HG03060 (cell line): Measurements from ENCODE around the gene KRT85.
"Not testable (repeated sequence)": the region's sequence is repeated elsewhere in the genome, so short reads cannot be mapped to it uniquely, and the experiment has no call there.

ENCODE experiments used
- ATAC-seq: cut with Tn5 transposase; IDR thresholded peaks from one replicate; pipeline ENCODE4 v1.9.1; 2021; ENCODE audit warnings: low read depth, moderate number of reproducible peaks; ENCODE audit not compliant: unreplicated experiment

KRT85 gene

DNA sequence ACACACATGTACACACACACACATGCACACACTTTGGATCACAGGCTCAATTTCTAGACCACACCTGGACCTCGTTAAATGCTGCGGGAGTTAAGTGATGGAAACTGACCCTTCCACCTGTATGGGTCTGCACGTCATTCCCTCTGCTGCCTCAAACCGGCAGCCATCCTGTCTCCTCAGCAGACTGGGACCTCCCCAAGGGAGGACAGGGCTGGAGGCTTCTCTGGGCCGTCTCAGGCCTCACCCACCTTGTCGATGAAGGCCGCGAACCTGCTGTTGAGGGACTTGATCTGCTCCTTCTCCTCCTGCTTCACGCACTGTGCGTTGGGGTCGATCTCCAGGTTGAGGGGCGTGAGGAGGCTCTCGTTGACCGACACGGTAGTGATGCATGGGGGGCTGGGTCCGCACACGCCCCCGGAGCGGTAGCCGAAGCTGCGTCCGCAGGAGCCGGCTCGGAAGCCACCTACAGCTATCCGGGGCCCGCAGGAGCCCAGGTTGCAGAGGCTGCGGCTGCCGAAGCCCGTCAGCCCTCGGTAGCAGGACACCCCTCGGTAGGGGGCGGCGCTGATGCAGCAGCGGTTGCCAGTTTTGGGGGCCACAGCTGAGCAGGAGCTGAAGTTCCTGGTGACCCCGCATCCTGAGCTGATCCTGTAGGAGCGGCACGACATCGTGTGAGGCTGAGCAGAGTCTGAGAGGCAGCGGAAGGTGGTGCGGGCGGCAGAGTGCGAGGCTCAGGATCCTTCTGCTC is at the start of gene KRT85:
TSS of gene KRT85 (minus strand) at position 744 of the 748 bp plus-strand sequence. CDS start at position 668, 76 bp downstream.
- ATAC-seq = no peak

DNA sequence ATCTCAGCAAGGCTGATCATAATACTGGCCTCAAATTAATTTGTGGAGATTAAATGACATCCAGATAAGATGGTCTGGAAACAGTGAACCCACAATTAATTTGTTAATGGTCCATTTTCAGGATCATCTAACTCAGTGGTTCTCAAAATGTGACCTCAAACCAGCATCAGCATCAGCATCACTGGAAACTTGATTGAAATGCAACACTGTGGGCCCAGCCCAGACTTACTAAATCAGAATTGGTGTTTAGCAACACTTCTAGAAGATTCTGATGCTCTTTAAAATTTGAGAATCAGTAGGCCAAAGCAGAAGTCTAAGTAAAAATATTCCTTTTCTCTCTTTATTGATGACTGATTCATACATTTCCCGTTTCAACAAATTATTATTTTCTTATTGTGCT is 49.5 kb upstream of the KRT85 start:
- ATAC-seq = no peak

DNA sequence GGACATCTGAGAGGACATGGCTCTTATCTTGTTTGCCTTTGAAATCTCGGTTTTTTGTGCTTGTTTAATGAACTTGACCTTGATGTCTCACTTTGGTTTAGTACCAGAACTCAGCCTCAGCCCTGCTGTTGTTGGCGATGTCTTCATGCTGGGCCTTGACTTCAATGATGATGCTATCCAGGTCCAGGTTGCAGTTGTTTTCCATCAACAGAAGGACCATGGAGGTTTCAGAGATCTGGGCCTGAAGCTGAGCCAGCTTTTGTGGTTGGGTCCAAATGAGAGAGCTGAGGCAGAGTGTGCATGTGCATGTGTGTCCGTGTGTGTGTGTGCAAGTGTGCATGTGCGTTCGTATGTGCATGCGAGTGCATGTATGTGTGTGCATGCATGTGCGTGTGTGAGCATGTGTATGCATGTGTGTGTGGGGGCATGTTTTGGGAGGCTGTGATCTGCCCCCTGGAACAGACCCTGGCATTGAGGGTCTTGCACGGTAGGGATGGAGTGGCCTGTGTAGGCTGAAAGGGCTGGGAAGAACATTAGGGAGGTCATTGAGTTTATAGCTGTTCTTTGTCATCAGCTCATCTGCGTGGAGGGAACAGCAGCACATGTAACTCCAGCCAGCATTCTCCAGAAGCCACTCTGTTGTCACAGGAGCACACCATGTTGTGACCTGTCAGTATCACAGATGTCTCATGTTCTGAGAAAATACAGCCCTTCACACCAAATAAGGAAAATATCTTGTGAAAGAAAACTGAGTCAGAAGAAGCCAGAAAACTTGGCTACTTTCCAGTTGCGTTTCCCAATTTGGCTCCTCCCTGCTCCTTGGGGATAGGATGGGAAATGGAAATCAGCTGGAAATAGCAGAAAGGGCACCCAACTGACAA is 48.8 kb upstream of the KRT85 start:
- ATAC-seq = no peak

DNA sequence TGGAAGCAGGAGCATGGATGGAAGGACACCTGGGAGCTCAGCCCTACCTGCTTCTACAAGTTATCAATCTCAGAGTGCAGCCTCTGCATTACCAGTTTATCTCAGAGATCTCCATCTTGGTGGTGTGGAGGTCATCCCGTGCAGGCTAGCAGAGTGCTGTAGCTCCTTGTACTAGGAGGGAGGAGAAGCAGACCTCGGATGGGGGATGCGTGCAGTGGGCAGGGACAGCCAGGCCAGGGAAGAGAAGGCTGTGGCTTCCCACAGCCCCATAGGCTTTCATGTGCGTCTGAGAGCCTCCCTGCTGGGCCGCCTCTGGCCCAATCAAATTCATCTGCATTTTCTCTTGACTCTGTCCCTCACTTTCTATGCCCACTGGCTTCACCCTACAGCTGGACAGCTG is 47.7 kb upstream of the KRT85 start:
- no peak for ATAC-seq

DNA sequence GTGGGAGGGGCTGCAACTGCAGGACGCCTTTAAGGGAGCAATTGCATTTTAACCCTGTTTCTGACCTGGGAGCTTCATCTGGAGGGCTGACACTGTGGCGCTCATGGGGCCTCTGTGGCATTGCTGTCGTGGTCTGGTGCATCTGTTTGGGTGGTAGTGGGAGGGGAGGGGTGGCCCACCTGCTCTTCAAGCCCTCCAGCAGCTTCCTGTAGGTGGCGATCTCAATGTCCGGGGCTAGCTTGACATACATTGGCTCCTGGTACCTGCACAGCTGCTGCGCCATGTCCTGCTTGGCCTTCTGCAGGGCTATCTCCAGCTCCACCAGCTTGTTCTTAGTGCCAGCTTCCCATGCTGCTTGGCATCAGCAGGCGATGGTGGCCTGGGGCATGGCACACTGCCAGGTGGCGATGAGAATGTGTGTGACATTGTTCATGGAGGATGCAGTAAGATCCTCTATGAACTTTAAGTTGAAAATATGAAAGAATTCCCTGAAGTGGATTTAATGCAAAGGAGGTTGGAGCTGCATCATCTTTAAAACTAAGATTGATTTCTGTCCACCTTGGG is 46.6 kb upstream of the KRT85 start:
- no peak for ATAC-seq

DNA sequence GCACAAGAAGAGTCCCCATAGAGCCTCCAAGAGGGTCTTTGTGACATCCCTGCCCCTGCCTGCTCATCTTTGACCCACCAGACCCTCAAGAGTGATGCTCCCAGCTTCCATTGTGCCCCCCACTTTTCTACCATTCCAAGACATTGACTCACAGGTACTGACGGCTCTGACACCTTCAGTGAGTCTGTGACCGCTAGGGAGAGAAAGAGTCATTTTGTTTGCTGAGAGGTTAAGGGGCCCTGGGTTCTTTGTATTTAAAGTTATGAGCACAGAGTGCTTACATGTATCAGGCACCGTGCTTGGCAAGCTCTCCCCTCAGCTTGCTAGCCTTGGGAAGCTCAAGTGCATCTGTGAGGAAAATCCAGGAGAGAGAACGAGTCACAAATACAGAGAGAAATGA is 45.9 kb upstream of the KRT85 start:
- ATAC-seq = no peak

DNA sequence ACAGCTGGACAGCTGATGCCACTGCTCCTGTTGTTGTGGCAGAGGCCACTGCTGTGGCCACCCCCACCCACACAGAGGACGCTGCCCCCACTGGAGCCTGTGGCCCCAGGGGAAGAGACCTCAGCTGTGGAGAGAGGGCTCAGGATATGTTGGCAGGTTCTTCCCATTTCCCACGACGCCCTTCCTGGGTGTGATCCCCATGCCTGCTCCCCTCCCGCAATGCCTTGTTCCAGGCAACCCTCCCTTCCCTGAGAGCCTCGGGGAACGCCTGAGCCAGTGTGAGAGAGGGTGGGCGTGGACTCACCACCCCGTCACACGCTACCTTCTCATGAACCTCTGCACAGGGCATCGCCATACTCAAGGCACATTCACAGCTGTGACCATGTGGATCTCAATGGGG is 44.5 kb upstream of the KRT85 start:
- ATAC-seq = no peak

DNA sequence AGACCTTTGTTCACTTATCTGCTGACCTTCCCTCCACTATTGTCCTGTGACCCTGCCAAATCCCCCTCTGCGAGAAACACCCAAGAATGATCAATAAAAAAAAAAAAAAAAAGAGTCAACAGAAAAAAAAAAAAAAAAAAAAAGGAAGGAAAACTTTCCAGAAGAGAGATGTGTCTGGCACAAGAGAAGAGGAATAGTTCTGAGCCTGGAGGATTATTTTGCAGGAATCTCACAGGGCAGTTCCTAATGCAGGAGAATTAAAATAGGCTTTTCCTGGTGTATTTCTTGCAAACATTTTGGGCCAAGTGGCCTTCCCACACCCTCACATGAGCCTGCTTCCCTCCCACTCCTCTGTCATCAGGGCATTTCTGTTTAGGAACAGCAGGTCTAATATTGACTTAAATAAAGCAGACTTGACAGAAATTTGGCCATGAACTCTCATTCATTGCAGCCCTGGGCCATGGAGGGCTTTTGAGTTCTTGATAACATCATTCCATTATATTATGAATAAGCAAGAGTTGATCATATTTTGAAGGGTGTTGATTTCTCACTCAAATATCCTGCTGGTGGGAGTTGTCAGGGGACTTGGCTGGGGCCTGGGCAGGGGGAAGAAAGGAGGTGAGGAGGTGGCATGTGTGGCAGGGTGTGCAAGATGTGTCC is 43.4 kb upstream of the KRT85 start:
- ATAC-seq = not testable (repeated sequence)

DNA sequence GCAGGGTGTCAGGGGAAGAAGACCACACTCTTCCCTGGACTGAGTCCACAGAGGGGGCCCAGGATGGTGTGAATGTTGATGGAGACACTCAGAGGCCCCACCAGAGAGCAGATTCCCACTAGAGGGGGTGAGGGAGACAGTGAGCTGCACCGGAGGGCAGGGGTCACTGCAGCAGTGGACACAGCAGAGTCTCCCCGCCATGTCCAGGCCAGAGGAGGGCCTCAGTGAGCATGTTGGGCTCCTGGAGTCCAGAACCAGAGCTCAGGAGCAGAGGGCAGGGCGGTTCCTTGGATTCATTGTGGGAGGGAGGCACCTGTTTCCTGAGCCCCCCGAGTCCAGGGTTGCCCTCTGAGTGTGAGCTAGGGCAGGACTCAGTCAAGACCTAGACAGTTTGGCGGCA is 40.6 kb upstream of the KRT85 start:
- ATAC-seq = no peak

DNA sequence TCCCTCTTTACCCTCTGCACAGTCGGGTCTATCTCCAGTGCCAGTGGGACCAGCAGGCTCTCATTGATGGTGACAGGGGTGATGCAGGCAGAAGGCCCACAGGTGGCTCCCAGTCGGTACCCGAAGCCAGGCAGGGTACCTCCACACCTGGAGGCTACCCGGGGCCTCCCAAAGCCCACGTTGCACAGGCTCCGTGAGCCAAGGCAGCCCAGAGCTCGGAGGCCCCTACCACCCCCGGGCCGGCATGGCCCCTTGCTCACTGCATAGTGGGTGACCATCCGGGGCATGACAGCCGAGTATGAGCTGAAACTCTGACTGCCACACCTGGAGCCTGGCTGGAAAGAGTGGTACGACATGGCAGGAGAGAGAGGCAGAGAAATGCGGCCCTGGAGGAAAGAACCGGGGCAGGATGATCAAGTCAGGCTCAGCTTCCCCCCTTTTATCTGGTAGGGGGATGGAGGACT is 38.7 kb upstream of the KRT85 start, which contains the start of gene KRT82:
TSS of gene KRT82 (minus strand) at position 414 of the 464 bp plus-strand sequence. CDS start at position 356, 58 bp downstream.
- no peak for ATAC-seq

DNA sequence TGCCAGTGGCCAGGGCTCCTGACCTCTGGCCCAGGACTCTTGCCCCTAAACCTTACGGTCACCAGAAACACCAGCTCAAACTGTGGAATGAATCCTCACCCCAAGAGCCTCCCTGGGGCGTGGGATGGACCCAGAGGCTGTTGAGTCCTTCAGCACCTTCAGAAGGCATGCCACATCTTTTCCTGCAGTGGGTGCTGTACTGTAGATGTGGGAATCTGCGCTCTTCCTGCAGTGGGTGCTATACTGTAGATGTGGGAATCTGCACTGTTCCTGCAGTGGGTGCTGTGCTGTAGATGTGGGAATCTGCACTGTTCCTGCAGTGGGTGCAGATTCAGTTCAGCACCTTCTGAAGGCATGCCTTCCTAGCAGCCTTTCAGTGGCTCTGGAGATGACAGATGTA is 37.7 kb upstream of the KRT85 start:
- ATAC-seq = no peak

DNA sequence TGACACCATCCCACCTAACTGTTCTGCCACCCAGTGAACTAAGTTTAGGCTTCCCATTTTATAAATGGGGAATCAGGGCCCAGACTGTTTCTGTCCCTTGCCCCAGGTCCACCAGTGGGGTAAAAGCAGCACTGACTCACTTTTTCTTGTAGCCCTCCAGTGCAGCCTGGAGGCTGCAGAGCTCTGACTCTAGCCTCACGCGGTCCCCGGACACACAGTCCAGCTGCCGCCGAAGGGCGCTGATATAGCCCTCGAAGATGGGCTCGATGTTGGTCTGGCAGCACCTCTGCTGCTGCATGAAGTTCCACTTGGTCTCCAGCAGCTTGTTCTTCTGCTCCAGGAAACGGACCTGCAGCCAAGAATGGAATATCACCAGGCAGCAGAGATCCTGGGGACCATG is 36.3 kb upstream of the KRT85 start:
- ATAC-seq = no peak

DNA sequence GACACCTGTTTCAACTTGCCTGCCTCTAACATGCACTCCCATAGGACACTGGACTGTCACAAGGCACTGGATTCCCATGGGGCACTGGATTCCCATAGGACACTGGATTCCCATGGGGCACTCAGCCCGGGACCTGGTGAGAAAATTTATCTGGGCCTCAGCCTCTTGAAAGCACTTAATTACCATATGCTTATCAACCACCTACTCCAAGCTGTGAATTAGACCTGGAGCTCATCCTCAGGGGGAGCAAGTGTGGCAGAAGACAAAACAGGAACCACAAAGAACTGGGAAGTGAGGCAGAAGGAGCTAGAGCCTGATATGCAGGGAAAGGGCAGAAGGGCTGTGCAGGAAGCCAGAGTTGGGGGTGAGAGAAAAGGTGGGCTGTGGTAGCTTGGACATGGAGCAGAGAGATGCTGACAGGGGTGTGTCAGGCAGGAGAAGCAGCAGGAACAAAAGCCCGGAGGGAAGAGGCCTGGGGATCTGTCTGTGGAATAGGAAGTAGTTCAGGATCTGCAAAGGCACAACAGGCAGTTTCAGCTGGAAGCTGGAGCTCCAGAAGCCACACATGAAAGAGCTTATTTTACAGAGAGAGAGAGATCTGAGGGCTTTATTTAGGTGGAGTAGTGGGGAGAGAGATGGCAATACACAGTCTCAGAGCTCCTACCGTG is 35.7 kb upstream of the KRT85 start:
- no peak for ATAC-seq

DNA sequence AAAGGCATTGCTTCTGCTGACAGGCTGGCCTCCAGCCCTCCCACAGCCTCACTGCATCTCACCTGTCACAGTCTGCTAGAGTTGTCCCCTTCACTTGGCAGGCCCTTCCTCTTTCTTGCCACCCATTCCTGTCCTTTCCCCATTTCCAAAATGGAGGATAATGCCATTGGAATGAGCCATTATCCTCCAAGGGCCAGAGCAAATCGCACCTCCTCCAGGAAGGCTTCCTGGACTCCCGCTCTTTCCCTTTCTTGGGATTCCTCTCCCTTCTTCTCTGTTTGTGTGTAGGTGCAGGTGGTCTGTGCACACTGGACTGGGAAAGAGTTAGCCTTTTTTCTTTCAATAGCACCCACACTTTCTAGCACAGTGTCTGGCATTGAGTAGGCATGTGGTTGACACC is 35.1 kb upstream of the KRT85 start:
- ATAC-seq = no peak

DNA sequence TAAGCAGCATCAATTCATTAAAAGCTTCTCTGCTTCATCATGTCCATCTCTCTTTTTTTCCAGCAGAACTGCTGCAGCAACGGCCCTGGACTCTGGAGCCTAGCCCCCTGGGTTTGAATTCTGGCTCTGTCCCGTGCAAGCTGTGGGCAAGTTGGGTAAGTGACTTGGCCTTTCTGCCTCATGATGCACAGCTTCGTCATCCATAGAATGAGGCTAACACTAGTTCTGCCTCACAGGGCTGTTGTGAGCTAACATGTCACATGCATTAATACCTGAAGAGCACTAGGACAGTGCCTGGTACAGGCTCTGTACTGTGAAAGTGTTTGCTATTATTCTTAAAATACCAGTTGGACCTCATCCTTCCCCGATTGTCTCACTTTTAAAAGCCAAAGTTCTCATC is 34.6 kb upstream of the KRT85 start:
- no peak for ATAC-seq

DNA sequence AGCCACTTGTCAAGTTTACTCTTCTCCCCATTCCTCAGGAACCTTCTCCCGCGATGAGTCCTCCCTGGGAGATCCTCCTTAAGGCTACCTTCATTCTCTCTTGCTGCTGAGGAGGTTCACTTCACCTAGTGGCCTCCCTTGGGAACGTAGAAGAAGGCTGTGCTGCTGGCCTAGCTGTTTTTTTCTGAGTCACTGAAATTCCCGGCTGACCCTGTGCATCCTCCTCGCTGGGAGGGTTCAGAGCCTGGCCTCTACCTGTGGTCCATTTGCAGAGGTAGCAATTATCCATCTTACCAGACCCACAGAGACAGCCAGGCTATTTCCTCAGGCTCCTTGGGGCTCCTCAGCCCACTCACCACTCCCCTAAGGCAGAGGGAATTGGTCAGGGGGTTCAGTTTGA is 34.2 kb upstream of the KRT85 start:
- ATAC-seq = no peak

DNA sequence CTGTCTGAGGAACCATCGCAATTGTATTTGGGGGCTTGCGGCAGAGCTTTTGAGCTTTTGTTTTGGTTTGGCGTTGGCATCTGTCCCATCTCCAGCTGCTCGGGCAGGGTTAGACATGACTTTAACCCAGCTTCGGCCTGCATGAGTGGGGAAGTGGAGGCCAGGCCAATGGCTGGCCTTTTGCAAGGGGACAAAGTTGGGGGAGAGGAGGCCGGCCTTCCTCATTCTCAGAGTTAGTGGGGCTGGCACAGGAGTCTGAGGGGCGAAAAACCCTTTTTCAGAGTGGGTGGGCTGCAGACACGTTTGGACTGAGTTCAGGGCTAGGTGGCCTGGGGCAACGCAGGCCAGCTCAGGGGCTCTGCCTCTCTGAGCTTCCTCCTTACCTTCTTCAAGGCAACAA is 33.6 kb upstream of the KRT85 start:
- no peak for ATAC-seq

DNA sequence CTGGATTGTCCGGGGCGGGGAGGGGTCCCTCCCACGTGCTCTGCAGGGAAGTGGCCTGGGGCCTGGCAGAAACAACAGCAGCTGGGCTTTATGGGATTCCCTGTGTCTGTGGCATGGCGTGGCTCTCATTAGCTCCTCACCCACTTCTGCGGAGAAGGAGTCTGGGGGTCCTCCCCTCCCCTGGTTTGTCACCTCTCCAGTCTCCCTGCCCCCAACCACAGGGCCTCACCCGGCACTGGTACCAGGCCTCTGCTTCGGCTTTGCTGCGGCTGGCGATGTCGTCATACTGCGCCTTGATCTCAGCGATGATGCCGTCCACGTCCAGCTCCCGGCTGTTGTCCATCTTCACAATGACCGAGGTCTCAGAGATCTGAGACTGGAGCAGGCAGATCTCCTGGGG is 32.5 kb upstream of the KRT85 start:
- no peak for ATAC-seq

DNA sequence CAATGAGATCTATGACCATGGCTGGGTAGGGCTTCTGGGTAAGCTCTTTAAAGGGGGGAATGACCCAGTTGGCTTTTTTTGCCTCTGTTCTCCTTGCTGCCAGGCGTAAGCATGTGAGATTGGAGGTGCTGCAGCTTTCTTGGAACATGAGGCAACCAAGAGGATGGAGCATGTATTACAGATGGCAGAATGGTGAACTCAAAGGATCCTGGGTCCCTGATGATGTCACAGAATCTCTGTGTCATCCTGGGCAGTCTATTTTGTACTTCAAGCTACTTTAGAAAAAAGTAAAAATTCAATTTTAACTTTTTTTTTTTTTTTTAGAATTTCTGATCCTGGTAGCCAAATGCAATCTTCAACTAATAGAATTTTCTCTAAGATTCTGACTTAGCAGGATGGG is 30.9 kb upstream of the KRT85 start:
- ATAC-seq = no peak

DNA sequence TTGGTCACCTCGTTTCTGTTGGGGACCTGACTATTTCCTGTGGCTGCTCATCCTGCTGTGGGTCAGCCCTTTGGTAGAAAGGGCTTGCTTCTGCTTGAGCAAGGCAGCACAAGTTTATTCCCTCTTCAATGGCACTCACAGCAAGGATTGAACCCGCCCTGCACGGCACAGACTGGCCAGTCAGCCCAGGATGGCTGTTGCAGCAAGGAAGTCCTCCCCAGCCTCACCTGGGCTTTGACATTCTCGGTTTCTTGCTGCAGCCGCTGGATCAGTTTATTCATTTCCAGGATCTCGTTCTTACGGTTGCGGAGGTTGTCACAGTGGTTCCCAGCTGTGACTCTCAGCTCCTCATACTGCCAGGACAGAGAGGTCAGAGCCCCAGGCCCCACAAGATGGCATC is 29.4 kb upstream of the KRT85 start:
- ATAC-seq = no peak
